H1 (cell line): ENCODE measurements around the gene KCNE4.

ENCODE experiments used
- EP300 ChIP-seq, 2 experiments: IDR thresholded peaks; 1 replicate in 1 of 2; 2 replicates in 1 of 2; pipeline ENCODE4 v1.6.1; 2011 to 2012; ENCODE audit warnings: low read depth in 2 of 2, low read length in 2 of 2, mild to moderate bottlenecking in 2 of 2, borderline replicate concordance in 1 of 2, inconsistent platforms in 1 of 2, moderate library complexity in 1 of 2
- POLR2AphosphoS5 ChIP-seq: IDR thresholded peaks from 2 replicates; pipeline ENCODE4 v1.6.1; 2011; ENCODE audit warnings: low read depth, low read length
- SP1 ChIP-seq: IDR thresholded peaks from 2 replicates; pipeline ENCODE4 v1.6.1; 2011; ENCODE audit warnings: low read depth, low read length

DNA sequence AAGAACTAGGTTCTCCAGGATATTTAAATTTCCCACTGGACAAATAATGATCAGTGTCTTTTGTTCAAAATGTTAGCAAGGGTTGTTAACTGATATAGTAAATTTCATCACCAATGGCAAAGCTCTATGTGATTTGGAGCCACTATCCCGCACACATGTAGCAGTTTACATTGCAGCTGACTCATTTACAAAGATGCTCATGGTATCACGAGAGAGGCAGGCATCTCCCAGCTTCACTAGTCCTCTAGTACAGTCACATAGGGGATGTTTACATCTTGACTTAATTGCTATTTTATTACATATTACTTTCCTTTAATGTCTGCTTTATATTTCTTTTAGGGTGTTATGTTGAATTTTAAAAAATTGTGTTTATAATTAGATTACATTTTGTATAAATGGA, 30.7 kb downstream of the KCNE4 start:
- TF ChIP-seq EP300 (IDR thresholded peaks at IDR 0.05; ENCODE audit: borderline replicate concordance in 1 of 2, low read depth in 2 of 2, low read length in 2 of 2), result no peak
- TF ChIP-seq POLR2AphosphoS5, result no peak
- TF ChIP-seq SP1, result no peak
